T47D (cell line): ENCODE results near the gene ARL6IP5.

Experiments used
- DNase-seq, 2 experiments: peaks; one replicate each; pipeline versions ENCODE4 v3.0.0 to v3.0.0-alpha.2; 2011 to 2012; ENCODE audit warnings: low read depth in 1 of 2, low spot score in 1 of 2
- JUND ChIP-seq: IDR thresholded peaks from 2 replicates; pipeline ENCODE4 v1.6.1; 2012; ENCODE audit warnings: low read depth
- in situ Hi-C: cut with HindIII; loops from 2 replicates; pipeline ENCODE4 v1.10.0; 2016; ENCODE audit warnings: low sequenced_read_pairs, low pct_unique_long_range_greater_than_20kb

The ARL6IP5 gene

GRCh38 chr3:69091389-69092029 lies 6.8 kb downstream of the ARL6IP5 start:
- TF ChIP-seq JUND = no peak
- in situ Hi-C loops = no loop called here
- no peak for DNase-seq

DNA sequence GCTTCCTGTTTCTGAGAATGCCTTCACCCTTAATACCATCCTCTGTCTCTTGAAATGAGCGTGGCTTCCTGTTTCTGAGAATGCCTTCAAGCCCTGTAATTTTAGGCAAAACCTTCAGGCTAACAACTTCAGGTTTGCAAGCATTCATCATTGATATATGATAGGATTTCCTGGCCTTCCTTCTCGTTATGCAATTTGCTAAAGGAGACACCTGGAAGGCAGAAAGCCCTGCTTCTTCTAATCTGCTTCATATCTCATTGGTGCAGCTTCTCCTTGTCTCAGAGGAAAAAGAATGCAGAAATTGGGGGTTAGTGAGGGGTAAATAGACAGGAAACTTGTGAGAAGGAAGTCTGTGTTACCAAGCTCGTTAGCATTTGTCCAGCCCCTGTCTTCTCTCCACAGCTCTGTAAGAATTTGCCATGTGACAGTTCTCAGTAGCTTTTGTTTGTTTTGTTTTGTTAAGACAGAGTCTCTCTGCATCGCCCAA lies 7.3 kb downstream of the ARL6IP5 start:
- DNase-seq = no peak
- in situ Hi-C loops = no loop called here
- TF ChIP-seq JUND = no peak

GRCh38 chr3:69094467-69095205 lies 9.9 kb downstream of the ARL6IP5 start:
- no peak for DNase-seq
- TF ChIP-seq JUND = no peak
- in situ Hi-C loops = no loop called here

DNA sequence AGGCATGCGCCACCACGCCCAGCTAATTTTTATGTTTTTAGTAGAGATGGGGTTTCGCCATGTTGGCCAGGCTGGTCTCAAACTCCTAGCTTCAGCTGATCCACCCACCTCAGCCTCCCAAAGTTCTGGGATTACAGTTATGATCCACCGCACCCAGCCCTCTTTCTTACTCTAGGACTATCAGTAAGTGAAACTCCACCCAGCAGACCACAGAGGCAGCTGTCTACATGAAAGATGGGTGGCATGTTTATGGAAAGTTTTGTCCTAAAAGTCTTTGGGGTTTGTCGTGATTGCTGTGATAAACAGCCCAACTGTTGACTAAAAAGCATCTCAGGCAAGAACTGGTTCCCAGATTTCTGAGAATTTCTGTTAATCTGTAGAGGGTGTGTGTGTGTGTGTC lies 10.9 kb downstream of the ARL6IP5 start:
- DNase-seq = no peak
- no peak for TF ChIP-seq JUND
- in situ Hi-C loops = no loop called here

- no peak for TF ChIP-seq JUND
- in situ Hi-C loops = no loop called here
- no peak for DNase-seq
These were observed 11.6 kb downstream of the ARL6IP5 start for GRCh38 chr3:69096299-69096698.

DNA sequence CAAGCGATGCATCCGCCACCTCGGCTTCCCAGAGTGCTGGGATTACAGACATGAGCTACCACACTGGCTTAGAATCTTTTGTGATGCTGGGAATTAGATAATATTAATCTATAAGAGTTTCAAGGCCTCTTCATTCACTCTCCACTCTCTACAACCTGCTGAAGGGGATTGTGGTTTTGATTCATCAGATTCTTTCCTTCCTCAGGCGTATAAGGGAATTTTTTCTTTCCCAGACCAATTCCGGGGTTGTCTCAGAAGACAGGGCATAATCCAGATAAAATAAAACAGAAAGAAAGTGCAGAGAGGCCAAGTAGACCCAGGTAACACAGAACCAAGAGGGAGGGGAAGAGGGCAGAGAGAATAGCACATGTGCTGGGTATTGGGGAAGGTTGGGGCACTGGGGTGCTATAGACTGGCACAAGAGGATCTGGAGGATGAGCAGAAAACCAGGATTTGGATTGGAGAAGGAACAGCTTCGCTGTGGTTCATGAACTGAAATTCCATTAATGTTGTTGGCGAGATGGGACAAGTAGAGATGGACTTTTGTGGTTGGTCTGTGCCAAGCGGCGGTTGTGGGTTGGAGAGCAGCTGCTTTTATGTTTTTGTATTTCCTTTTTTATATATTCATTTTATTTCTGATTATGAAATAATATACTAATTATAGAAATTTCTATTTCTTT lies 12.8 kb downstream of the ARL6IP5 start:
- DNase-seq = no peak
- no peak for TF ChIP-seq JUND
- in situ Hi-C loops = no loop called here

DNA sequence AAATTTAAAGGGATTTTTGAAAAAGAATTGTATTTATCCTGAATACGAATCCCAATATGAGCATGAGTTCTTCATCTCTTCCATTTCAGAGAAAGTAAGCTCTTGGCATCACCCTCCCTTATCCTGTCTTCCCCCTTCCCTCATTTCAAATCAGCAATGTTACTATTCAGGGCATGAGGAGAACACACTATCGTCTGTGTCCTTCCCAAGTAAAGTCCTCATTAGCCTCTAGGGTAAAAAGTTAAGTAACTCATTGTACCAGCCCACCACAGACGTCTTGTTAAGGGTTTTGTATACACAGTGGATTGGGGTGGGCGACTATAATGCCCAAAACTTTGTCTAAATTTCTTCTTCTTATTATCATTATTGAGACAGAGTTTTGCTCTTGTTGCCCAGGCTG lies 14.8 kb downstream of the ARL6IP5 start:
- in situ Hi-C loops = no loop called here
- DNase-seq = no peak
- TF ChIP-seq JUND = no peak

- in situ Hi-C loops = no loop called here
- peak in 1 of 2 experiments; percentile 55 for DNase-seq
- TF ChIP-seq JUND = no peak
These were observed 17.6 kb downstream of the ARL6IP5 start for GRCh38 chr3:69102384-69102783.

GRCh38 chr3:69103123-69103522 lies 18.4 kb downstream of the ARL6IP5 start:
- no peak for TF ChIP-seq JUND
- in situ Hi-C loops = no loop called here
- no peak for DNase-seq

DNA sequence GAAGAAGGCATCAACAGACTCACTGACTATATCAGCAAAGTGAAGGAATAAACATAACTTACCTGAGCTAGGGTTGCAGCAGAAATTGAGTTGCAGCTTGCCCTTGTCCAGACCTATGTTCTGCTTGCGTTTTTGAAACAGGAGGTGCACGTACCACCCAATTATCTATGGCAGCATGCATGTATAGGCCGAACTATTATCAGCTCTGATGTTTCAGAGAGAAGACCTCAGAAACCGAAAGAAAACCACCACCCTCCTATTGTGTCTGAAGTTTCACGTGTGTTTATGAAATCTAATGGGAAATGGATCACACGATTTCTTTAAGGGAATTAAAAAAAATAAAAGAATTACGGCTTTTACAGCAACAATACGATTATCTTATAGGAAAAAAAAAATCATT lies 19.8 kb downstream of the ARL6IP5 start:
- TF ChIP-seq JUND = no peak
- DNase-seq = no peak
- in situ Hi-C loops = no loop called here

DNA sequence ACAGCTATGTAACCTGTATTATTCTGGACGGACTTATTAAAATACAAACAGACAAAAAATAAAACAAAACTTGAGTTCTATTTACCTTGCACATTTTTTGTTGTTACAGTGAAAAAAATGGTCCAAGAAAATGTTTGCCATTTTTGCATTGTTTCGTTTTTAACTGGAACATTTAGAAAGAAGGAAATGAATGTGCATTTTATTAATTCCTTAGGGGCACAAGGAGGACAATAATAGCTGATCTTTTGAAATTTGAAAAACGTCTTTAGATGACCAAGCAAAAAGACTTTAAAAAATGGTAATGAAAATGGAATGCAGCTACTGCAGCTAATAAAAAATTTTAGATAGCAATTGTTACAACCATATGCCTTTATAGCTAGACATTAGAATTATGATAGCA lies 20.6 kb downstream of the ARL6IP5 start:
- TF ChIP-seq JUND = no peak
- in situ Hi-C loops = no loop called here
- DNase-seq = no peak

- no peak; the same call in 1 of the 2 replicates for TF ChIP-seq JUND
- in situ Hi-C loops = no loop called here
- no peak for DNase-seq
These were observed 23.1 kb downstream of the ARL6IP5 start for GRCh38 chr3:69107841-69108240.

GRCh38 chr3:69108811-69109210 lies 24.1 kb downstream of the ARL6IP5 start:
- in situ Hi-C loops = no loop called here
- peak in 1 of 2 experiments; percentile 55 for DNase-seq
- TF ChIP-seq JUND = no peak
